SHP77 treated with DMSO at 0.1 percent for 48 hours (cell line): ENCODE data around the gene PRSS56.
A peak's percentile ranks its signal among the peaks of the same experiment; 100 is the strongest.

ENCODE experiments used
- DNase-seq: peaks from one replicate; lab custom pipeline; 2025; lab: John Stamatoyannopoulos, UW

PRSS56 gene

GRCh38 chr2:232519581-232520438 is at the start of gene PRSS56:
Gene PRSS56, plus strand, starts transcription at chr2:232520388. Its CDS starts 211 bp downstream, at chr2:232520599.
- no peak for DNase-seq

GRCh38 chr2:232473467-232473890 is 46.7 kb upstream of the PRSS56 start:
- DNase-seq: peak; percentile 91

GRCh38 chr2:232476045-232476444 is 44.1 kb upstream of the PRSS56 start:
- no peak for DNase-seq

- DNase-seq: no peak
Measured at GRCh38 chr2:232476791-232477190, 43.4 kb upstream of the PRSS56 start.

- no peak for DNase-seq
Measured at GRCh38 chr2:232477751-232478510, 42.3 kb upstream of the PRSS56 start.

- no peak for DNase-seq
Measured at GRCh38 chr2:232478571-232479340, 41.4 kb upstream of the PRSS56 start.

GRCh38 chr2:232479341-232480200 is 40.6 kb upstream of the PRSS56 start:
- DNase-seq: no peak

- no peak for DNase-seq
Measured at GRCh38 chr2:232480201-232481190, 39.7 kb upstream of the PRSS56 start.

- no peak for DNase-seq
Measured at GRCh38 chr2:232481322-232482140, 38.7 kb upstream of the PRSS56 start.

- DNase-seq: no peak
Measured at GRCh38 chr2:232482301-232483238, 37.6 kb upstream of the PRSS56 start.

- DNase-seq: no peak
Measured at GRCh38 chr2:232483311-232483922, 36.8 kb upstream of the PRSS56 start.

- no peak for DNase-seq
Measured at GRCh38 chr2:232483923-232484627, 36.1 kb upstream of the PRSS56 start.

GRCh38 chr2:232484628-232485347 is 35.4 kb upstream of the PRSS56 start:
- no peak for DNase-seq

GRCh38 chr2:232485348-232485756 is 34.8 kb upstream of the PRSS56 start:
- DNase-seq: no peak

- DNase-seq: no peak
Measured at GRCh38 chr2:232485757-232486557, 34.2 kb upstream of the PRSS56 start.
